ENCODE measurements around the gene ZBTB39.

GRCh38 chr12:57027805-57028153, 21.4 kb upstream of the ZBTB39 start:
- TF ChIP-seq CTCF (IDR thresholded peaks at IDR 0.05): no peak
- TF ChIP-seq EZH2 (IDR thresholded peaks at IDR 0.05): no peak
- no peak for TF ChIP-seq EZH2phosphoT487 (IDR thresholded peaks at IDR 0.05)
